Erythroblast (primary cell): ENCODE measurements around the gene ALDH1L2.

Source experiments
- GATA1 ChIP-seq: IDR thresholded peaks from 2 replicates; pipeline ENCODE4 v1.6.1; 2011; ENCODE audit warnings: low read depth, mild to moderate bottlenecking, control low read depth, low read length, moderate library complexity
- POLR2A ChIP-seq: IDR thresholded peaks from 2 replicates; pipeline ENCODE4 v1.6.1; 2011; ENCODE audit warnings: mild to moderate bottlenecking, low read length

GRCh38 chr12:104990950-104991349, 93.3 kb downstream of the ALDH1L2 start:
- no peak for TF ChIP-seq POLR2A
- TF ChIP-seq GATA1: no peak
